Measurements from ENCODE around the gene PIR. TPM values are rescaled to one million over a fixed set of nuclear protein-coding genes. Genes with fewer than 3 reads are reported as not detected.

The PIR gene
- total and polyA plus RNA-seq, 4 donors = 8.3 to 29.1 (median 13.4) TPM

GRCh38 chrX:15511563-15511962 lies 18.4 kb upstream of the PIR start:
- WGBS, 2 donors = 33 to 78% methylated on average over 1 of the region's 1 CpG
- ATAC-seq (ENCODE audit: insufficient read depth, low FRiP score) (no peak), DNase-seq (no peak)

GRCh38 chrX:15509845-15510244 lies 16.7 kb upstream of the PIR start:
- no peak overlapping the region for H3K9ac ChIP-seq (ENCODE audit: insufficient read depth in 1 of 2, low read length in 2 of 2)
- no peak for TF ChIP-seq CTCF (IDR thresholded peaks at IDR 0.05; ENCODE audit: control extremely low read depth, extremely low read depth)
- no peaks in the 10 kb centered on the region for H3K4me1 ChIP-seq (ENCODE audit: control insufficient read depth in 5 of 5, insufficient read depth in 5 of 5, low read length in 5 of 5)
- peaks cover 0 to 55% (median 44%) of the 10 kb centered on the region in 3 donors for H3K27me3 ChIP-seq (ENCODE audit: control insufficient read depth in 3 of 3, insufficient read depth in 3 of 3, low read length in 2 of 3)
- no peak for DNase-seq
- H3K4me3 ChIP-seq = no peak overlapping the region
- no peaks in the 10 kb centered on the region for H3K9me3 ChIP-seq (ENCODE audit: control insufficient read depth in 4 of 4, insufficient read depth in 3 of 4, low read length in 3 of 4)
- H3K36me3 ChIP-seq (ENCODE audit: control insufficient read depth in 4 of 4, insufficient read depth in 4 of 4, low read length in 4 of 4) = no peaks in the 10 kb centered on the region
- ATAC-seq (ENCODE audit: insufficient read depth, low FRiP score) = no peak
- H3K27ac ChIP-seq (ENCODE audit: low read depth in 1 of 2, low read length in 1 of 2) = no peak overlapping the region

More at GRCh38 chrX:15511563-15511962, 18.4 kb upstream of the PIR start:
- H3K4me3 ChIP-seq = no peak overlapping the region
- no peaks in the 10 kb centered on the region for H3K36me3 ChIP-seq (ENCODE audit: control insufficient read depth in 4 of 4, insufficient read depth in 4 of 4, low read length in 4 of 4)
- H3K9ac ChIP-seq (ENCODE audit: insufficient read depth in 1 of 2, low read length in 2 of 2) = no peak overlapping the region
- H3K27me3 ChIP-seq (ENCODE audit: control insufficient read depth in 3 of 3, insufficient read depth in 3 of 3, low read length in 2 of 3) = peaks cover 0 to 48% (median 45%) of the 10 kb centered on the region in 3 donors
- no peak for TF ChIP-seq CTCF (IDR thresholded peaks at IDR 0.05; ENCODE audit: control extremely low read depth, extremely low read depth)
- no peak overlapping the region for H3K27ac ChIP-seq (ENCODE audit: low read depth in 1 of 2, low read length in 1 of 2)
- H3K9me3 ChIP-seq (ENCODE audit: control insufficient read depth in 4 of 4, insufficient read depth in 3 of 4, low read length in 3 of 4) = no peaks in the 10 kb centered on the region
- H3K4me1 ChIP-seq (ENCODE audit: control insufficient read depth in 5 of 5, insufficient read depth in 5 of 5, low read length in 5 of 5) = no peaks in the 10 kb centered on the region

- Histone ChIP-seq H3K27ac (ENCODE audit: low read depth in 1 of 2, low read length in 1 of 2) (no peak overlapping the region), H3K9ac (ENCODE audit: insufficient read depth in 1 of 2, low read length in 2 of 2) (no peak overlapping the region), H3K9me3 (ENCODE audit: control insufficient read depth in 4 of 4, insufficient read depth in 3 of 4, low read length in 3 of 4) (no peaks in the 10 kb centered on the region), H3K4me3 (no peak overlapping the region), H3K27me3 (ENCODE audit: control insufficient read depth in 3 of 3, insufficient read depth in 3 of 3, low read length in 2 of 3) (peaks cover 0 to 51% (median 47%) of the 10 kb centered on the region in 3 donors), H3K36me3 (ENCODE audit: control insufficient read depth in 4 of 4, insufficient read depth in 4 of 4, low read length in 4 of 4) (no peaks in the 10 kb centered on the region), H3K4me1 (ENCODE audit: control insufficient read depth in 5 of 5, insufficient read depth in 5 of 5, low read length in 5 of 5) (no peaks in the 10 kb centered on the region)
- no peak for TF ChIP-seq CTCF (IDR thresholded peaks at IDR 0.05; ENCODE audit: control extremely low read depth, extremely low read depth)
- 83 to 96% methylated on average over 5 of the region's 5 CpGs for WGBS, 2 donors
- ATAC-seq (ENCODE audit: insufficient read depth, low FRiP score) (no peak), DNase-seq (no peak)
These were observed 13.9 kb upstream of the PIR start for GRCh38 chrX:15507005-15507404.

GRCh38 chrX:15505101-15505500 lies 12.0 kb upstream of the PIR start:
- WGBS, 2 donors = 42 to 62% methylated on average over 3 of the region's 3 CpGs
- DNase-seq = no peak
- peaks cover 0 to 56% (median 51%) of the 10 kb centered on the region in 3 donors for H3K27me3 ChIP-seq (ENCODE audit: control insufficient read depth in 3 of 3, insufficient read depth in 3 of 3, low read length in 2 of 3)
- no peaks in the 10 kb centered on the region for H3K9me3 ChIP-seq (ENCODE audit: control insufficient read depth in 4 of 4, insufficient read depth in 3 of 4, low read length in 3 of 4)
- no peak overlapping the region for H3K27ac ChIP-seq (ENCODE audit: low read depth in 1 of 2, low read length in 1 of 2)
- H3K36me3 ChIP-seq (ENCODE audit: control insufficient read depth in 4 of 4, insufficient read depth in 4 of 4, low read length in 4 of 4) = no peaks in the 10 kb centered on the region
- no peak overlapping the region for H3K4me3 ChIP-seq
- TF ChIP-seq CTCF (IDR thresholded peaks at IDR 0.05; ENCODE audit: control extremely low read depth, extremely low read depth) = no peak
- H3K4me1 ChIP-seq (ENCODE audit: control insufficient read depth in 5 of 5, insufficient read depth in 5 of 5, low read length in 5 of 5) = no peaks in the 10 kb centered on the region
- ATAC-seq (ENCODE audit: insufficient read depth, low FRiP score) = no peak
- H3K9ac ChIP-seq (ENCODE audit: insufficient read depth in 1 of 2, low read length in 2 of 2) = no peak overlapping the region

Data from lung (tissue), 12 donors.